Astrocyte of the cerebellum (primary cell): ENCODE results near the gene ATP1A2.
A peak's percentile ranks its signal among the peaks of the same experiment; 100 is the strongest.

Source experiments
- DNase-seq: peaks from one replicate; pipeline ENCODE4 v3.0.0-alpha.2; 2011; ENCODE audit warnings: low read depth
- H3K4me3 ChIP-seq: 2 replicates; pipeline ENCODE4 v1.5.1; 2011; ENCODE audit warnings: mild to moderate bottlenecking, low read depth, low read length, moderate library complexity
- CTCF ChIP-seq: IDR thresholded peaks from 2 replicates; pipeline ENCODE4 v1.5.1; 2012; ENCODE audit warnings: low read length, low read depth, moderate library complexity, mild to moderate bottlenecking; ENCODE audit errors: missing control alignments
- in situ Hi-C: cut with HindIII; loops from 2 replicates; pipeline ENCODE4 v1.10.0; 2017; ENCODE audit warnings: low sequenced_read_pairs

ATP1A2 gene

GRCh38 chr1:160084771-160085321 lies 30.7 kb upstream of the ATP1A2 start:
- DNase-seq, result no peak
- TF ChIP-seq CTCF, result no peak
- H3K4me3 ChIP-seq, result no peak overlapping the region
- in situ Hi-C loops, result no loop called here

- no peak overlapping the region for H3K4me3 ChIP-seq
- DNase-seq, result peak; percentile 32
- TF ChIP-seq CTCF, result peak; percentile 91
- in situ Hi-C loops, result no loop called here
These were observed 29.7 kb upstream of the ATP1A2 start for GRCh38 chr1:160085686-160086455.

GRCh38 chr1:160086456-160086892 lies 29.1 kb upstream of the ATP1A2 start:
- DNase-seq, result no peak
- in situ Hi-C loops, result no loop called here
- H3K4me3 ChIP-seq, result no peak overlapping the region
- no peak for TF ChIP-seq CTCF

GRCh38 chr1:160087118-160087662 lies 28.4 kb upstream of the ATP1A2 start:
- no peak for TF ChIP-seq CTCF
- in situ Hi-C loops, result no loop called here

GRCh38 chr1:160089883-160090282 lies 25.7 kb upstream of the ATP1A2 start:
- TF ChIP-seq CTCF, result no peak
- no peak overlapping the region for H3K4me3 ChIP-seq
- in situ Hi-C loops, result no loop called here
- DNase-seq, result no peak

More at GRCh38 chr1:160087118-160087662, 28.4 kb upstream of the ATP1A2 start:
- H3K4me3 ChIP-seq, result no peak overlapping the region
- DNase-seq, result no peak

- no peak for TF ChIP-seq CTCF
- no peak overlapping the region for H3K4me3 ChIP-seq
- in situ Hi-C loops, result no loop called here
- DNase-seq, result no peak
These were observed 24.8 kb upstream of the ATP1A2 start for GRCh38 chr1:160090760-160091159.
